ENCODE data around the gene PRR14L. TPM values are rescaled to one million over a fixed set of nuclear protein-coding genes. Genes with fewer than 3 reads are reported as not detected.
A peak's percentile ranks its signal among the peaks of the same experiment; 100 is the strongest.

PRR14L gene
- total RNA-seq, 4 donors from 2014 or later = 23.6 to 66.0 (median 35.4) TPM

GRCh38 chr22:31753634-31754501 lies 3.9 kb upstream of the PRR14L start, which contains the start of gene DEPDC5:
DEPDC5 (plus strand) TSS chr22:31754019; CDS start chr22:31754922, 903 bp downstream.
- H3K27me3 ChIP-seq = no peaks in the 10 kb centered on the region

GRCh38 chr22:31753005-31753633 lies 3.2 kb upstream of the PRR14L start:
- peak overlapping the region; percentile 95 for H3K27ac ChIP-seq
- H3K9me3 ChIP-seq = no peaks in the 10 kb centered on the region
- no peaks in the 10 kb centered on the region for H3K27me3 ChIP-seq
- peaks cover 47% of the 10 kb centered on the region for H3K4me1 ChIP-seq
- TF ChIP-seq POLR2A (IDR thresholded peaks at IDR 0.05) (no peak), EP300 (IDR thresholded peaks at IDR 0.05) (no peak), CTCF (IDR thresholded peaks at IDR 0.05) (no peak), POLR2AphosphoS5 (IDR thresholded peaks at IDR 0.05) (no peak)
- WGBS = 10% methylated on average over 20 of the region's 20 CpGs
- peaks cover 6% of the 10 kb centered on the region for H3K36me3 ChIP-seq
- DNase-seq (ENCODE audit: low spot score in 2 of 2) = peak in 1 of 2 donors; percentile 81
- H3K4me3 ChIP-seq = peak overlapping the region; percentile 88

More at GRCh38 chr22:31753634-31754501, 3.9 kb upstream of the PRR14L start, which contains the start of gene DEPDC5:
- no peaks in the 10 kb centered on the region for H3K9me3 ChIP-seq
- peak within 1 kb of the TSS; percentile 95 for H3K27ac ChIP-seq
- peaks cover 40% of the 10 kb centered on the region for H3K4me1 ChIP-seq
- DNase-seq (ENCODE audit: low spot score in 2 of 2) = peak; percentile 96
- TF ChIP-seq CTCF (IDR thresholded peaks at IDR 0.05) (no peak), POLR2AphosphoS5 (IDR thresholded peaks at IDR 0.05) (peak in 2 of 3 donors; percentile 65), POLR2A (IDR thresholded peaks at IDR 0.05) (peak in 1 of 2 donors; percentile 83), EP300 (IDR thresholded peaks at IDR 0.05) (no peak)
- H3K36me3 ChIP-seq = peaks cover 10% of the 10 kb centered on the region
- WGBS = 3% methylated on average over 21 of the region's 65 CpGs
- peak within 1 kb of the TSS; percentile 88 for H3K4me3 ChIP-seq

- no peak for DNase-seq (ENCODE audit: low spot score in 2 of 2)
- TF ChIP-seq CTCF (IDR thresholded peaks at IDR 0.05) = no peak
- TF ChIP-seq EP300 (IDR thresholded peaks at IDR 0.05) = no peak
- no peak for TF ChIP-seq POLR2A (IDR thresholded peaks at IDR 0.05)
- no peak for TF ChIP-seq POLR2AphosphoS5 (IDR thresholded peaks at IDR 0.05)
- Histone ChIP-seq H3K9me3 (no peaks in the 10 kb centered on the region), H3K27me3 (no peaks in the 10 kb centered on the region), H3K4me1 (peaks cover 56% of the 10 kb centered on the region), H3K27ac (peak overlapping the region; percentile 95), H3K36me3 (no peaks in the 10 kb centered on the region), H3K4me3 (peak overlapping the region; percentile 88)
- 76% methylated on average over 7 of the region's 7 CpGs for WGBS
Observed at GRCh38 chr22:31752096-31752847, 2.3 kb upstream of the PRR14L start.

- peak overlapping the region; percentile 95 for H3K27ac ChIP-seq
Observed at GRCh38 chr22:31750365-31751284, 693 bp upstream of the PRR14L start.

More at GRCh38 chr22:31750365-31751284, 693 bp upstream of the PRR14L start:
- WGBS = 64% methylated on average over 16 of the region's 16 CpGs
- TF ChIP-seq EP300 (IDR thresholded peaks at IDR 0.05) (no peak), POLR2A (IDR thresholded peaks at IDR 0.05) (no peak), POLR2AphosphoS5 (IDR thresholded peaks at IDR 0.05) (no peak), CTCF (IDR thresholded peaks at IDR 0.05) (no peak)
- Histone ChIP-seq H3K36me3 (peaks cover 3% of the 10 kb centered on the region), H3K27me3 (no peaks in the 10 kb centered on the region), H3K4me3 (peak overlapping the region; percentile 83), H3K9me3 (no peaks in the 10 kb centered on the region), H3K4me1 (peaks cover 57% of the 10 kb centered on the region)
- no peak for DNase-seq (ENCODE audit: low spot score in 2 of 2)
